GM18519 (cell line): ENCODE data around the gene MSI2.

Experiments
- ATAC-seq: cut with Tn5 transposase; IDR thresholded peaks from one replicate; pipeline ENCODE4 v1.9.1; 2021; ENCODE audit warnings: mild to moderate bottlenecking, moderate library complexity; ENCODE audit not compliant: unreplicated experiment, low FRiP score

Gene MSI2

DNA sequence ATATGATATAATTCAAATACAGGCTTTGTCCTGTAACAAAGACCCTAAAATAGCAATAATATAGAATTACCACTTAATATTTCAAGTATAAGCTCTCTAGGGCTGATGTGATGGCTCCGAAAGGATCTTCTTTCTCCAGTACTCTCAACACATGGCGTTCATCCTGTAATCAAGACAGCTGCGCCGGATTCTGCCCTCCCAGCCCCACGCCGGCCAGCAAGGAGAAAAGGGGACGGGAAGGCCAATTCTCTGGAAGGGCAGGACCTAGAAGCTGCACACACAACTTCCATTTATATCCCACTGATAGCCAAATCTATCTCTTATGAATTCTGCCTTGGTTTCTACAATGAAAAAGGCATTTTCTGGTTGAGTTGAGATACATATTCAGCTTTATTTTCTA lies 456.8 kb downstream of the MSI2 start:
- ATAC-seq: no peak

- no peak for ATAC-seq
Measured at GRCh38 chr17:57714665-57715180, 458.4 kb downstream of the MSI2 start.

GRCh38 chr17:57715981-57716380 lies 459.7 kb downstream of the MSI2 start:
- ATAC-seq: no peak

- ATAC-seq: no peak
Measured at GRCh38 chr17:57718878-57719277, 462.6 kb downstream of the MSI2 start.

DNA sequence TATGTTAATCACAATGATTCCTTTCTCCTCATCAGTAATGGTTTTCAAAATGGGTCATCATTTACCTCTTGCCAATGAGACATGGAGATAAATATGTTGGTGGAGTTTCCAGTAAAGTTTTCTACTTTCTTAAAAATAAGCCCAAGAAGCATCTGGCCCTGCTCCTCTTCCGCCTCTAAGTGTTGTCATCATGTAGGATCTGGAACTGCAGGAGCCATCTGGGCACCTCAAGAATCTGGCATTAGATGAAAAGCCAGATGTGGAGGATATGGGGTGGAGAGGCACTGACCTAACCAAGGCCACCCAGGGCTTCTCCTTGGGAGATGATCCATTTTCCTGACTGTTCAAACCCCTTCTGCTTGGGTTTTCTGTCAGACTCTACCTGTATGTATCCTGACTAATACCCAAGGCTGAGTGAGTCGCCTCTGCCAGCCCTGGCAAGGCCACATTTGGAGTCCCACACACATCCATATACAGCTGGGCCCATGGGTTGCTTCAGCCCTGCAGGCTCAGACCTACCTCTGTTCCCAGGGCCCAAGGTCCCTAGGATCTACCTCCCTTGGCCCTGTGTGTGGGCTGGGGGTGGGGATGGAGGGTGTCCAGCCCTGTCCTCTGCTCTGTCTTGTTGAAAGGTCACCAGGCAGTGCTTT lies 464.2 kb downstream of the MSI2 start:
- ATAC-seq: no peak

DNA sequence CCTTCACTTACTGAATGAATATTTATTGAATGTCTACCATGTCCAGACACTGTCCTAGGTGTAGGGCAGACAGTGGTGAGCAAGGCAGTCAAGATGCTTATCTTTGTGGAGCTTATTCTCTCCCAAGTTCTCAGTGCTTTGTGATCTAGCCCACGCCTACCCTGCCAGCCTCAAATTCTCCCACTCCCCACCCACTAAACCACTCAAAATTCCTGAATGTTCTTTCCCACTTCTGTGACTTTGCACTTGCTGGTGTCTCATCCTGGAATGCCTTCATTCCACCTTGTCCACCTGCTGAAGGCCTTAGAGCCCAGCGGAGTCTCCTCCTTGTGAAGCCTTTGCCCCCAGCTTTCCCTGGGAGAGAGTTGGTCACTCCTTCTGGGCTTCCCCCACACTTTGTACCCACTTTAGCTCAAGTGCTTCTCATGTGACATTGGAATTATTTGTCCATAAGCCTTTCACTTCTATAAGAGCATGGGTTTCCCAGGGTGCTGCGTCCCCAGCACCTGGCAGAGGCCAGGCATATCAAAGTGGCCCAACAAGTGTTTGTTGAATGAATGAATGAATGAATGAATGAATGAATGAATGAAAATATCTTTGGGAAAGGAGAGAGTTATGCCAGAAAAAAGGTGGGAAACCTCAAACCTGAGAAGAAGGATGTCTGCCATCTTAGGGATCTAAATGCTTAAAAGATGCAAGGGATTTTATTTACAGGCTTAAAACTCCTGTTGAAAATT lies 465.8 kb downstream of the MSI2 start:
- no peak for ATAC-seq

GRCh38 chr17:57722704-57723043 lies 466.4 kb downstream of the MSI2 start:
- ATAC-seq: no peak

- ATAC-seq: no peak
Measured at GRCh38 chr17:57723427-57724025, 467.2 kb downstream of the MSI2 start.

- ATAC-seq: no peak
Measured at GRCh38 chr17:57724026-57724728, 467.9 kb downstream of the MSI2 start.

- no peak for ATAC-seq
Measured at GRCh38 chr17:57724729-57725125, 468.4 kb downstream of the MSI2 start.

GRCh38 chr17:57726213-57726790 lies 470.0 kb downstream of the MSI2 start:
- ATAC-seq: no peak

DNA sequence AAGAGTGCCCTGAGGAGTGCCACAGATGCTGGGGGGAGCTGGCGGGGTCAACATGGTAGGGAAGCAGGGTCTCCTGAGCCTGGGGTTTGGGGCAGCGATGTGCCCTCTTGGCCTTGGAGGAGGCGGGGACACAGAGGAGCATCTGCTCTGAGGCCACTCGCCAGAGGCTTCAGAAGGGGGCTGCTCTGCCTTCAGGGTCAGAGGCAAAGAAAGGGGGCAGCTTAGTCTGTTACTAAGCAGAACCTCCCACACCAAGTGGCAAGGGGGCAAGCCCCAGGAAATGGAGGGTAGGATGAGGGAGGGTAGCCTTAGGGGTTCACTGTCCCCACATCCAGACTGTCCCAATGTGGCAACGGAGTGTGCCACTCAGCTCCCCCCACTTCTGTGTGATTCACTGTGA lies 470.5 kb downstream of the MSI2 start:
- ATAC-seq: no peak

DNA sequence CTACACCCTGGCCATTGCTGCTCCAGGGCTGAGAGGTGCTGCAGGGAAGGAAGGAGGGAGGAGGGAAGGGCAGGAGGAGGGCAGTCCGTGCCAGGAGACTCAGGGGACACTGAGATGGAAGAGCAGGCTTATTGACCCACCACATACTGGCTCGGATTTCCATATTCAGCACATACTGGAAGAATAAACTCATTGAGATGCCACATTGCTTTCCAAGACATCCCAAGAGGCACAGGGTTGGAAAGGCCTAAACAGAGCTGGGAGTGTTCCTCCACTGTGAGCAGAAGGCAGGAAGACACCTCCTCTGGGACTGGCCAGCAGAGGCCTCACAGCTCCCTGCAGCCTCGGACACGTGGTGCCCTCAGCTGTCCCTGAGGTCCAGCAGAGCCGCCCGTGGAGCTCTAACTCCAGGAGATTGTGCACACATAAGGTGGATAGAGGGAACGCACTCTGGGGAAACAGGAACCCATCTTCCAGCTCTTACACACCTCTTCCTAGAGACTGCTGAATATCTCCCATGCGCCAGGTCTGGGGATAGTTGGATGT lies 471.4 kb downstream of the MSI2 start:
- no peak for ATAC-seq

DNA sequence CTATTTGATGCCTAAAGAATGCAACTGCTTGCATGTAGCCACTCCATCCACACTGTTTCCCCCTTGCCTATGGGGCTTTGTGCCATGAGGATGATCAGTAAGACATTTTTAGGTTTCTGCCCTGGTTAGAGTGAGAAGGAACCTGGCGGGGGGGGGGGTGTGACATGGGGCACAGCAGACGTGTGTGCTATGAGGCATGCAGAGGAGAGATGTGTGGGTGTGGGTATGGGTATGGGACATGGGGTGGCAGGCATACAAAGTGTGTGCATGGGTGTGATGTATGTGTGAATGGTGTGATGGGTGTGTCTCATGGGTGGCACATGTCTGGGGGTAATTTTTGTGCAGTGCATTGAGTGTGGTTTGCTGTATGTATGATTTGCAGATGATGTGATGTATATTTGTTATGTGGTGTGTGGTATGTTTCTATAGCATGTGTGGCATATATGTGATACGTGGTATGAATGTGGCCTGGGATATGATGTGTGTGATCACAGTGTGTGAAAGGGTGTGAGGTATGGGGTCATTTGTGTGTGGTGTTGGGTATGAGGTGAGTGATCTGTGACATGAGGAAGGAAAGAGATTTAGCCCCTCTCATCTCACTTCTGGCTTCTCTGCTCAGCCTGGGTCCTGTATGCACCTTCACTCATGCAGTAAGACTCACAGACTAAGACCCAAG lies 473.8 kb downstream of the MSI2 start:
- ATAC-seq: no peak

DNA sequence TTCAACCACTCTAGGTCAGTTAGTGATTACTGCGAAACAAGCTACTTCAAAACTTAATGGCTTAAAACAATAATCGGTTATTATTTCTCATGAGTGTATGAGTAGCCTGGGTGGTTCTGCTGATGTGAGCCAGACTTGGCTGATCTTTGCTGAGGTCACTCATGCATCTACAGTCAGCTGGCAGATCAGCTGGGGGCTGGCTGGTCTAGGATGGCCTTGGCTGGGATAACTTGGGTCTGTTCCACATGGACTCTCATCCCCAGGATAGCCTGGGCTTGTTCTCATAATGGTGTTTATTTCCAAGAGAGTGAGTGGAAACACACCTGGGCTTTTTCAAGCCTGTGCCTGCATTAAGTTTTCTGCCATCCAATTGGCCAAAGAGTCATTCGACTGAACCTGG lies 475.7 kb downstream of the MSI2 start:
- ATAC-seq: no peak

DNA sequence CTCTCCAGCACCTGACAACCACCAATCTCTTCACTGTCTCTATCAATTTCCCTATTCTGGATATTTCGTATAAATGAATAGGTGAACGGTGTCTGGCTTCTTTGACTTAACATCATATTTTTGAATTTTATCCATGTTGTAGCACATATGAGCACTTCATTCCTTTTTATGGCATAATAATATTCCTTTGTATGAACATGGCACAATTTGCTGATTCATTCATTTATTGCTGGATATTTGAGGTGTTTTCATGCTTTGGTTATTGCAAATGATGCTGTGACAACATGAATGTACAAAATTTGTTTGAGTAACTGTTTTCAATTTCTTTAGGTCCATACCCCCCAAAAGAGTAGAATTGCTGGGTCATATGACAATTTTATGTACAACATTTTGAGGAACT lies 476.8 kb downstream of the MSI2 start:
- ATAC-seq: no peak
